HG03558 (cell line): ENCODE measurements around the gene SREBF2.

Source experiments
- ATAC-seq: cut with Tn5 transposase; IDR thresholded peaks from one replicate; pipeline ENCODE4 v1.9.1; 2021; ENCODE audit warnings: moderate number of reproducible peaks; ENCODE audit not compliant: unreplicated experiment; ENCODE audit errors: extremely low read depth

The SREBF2 gene

DNA sequence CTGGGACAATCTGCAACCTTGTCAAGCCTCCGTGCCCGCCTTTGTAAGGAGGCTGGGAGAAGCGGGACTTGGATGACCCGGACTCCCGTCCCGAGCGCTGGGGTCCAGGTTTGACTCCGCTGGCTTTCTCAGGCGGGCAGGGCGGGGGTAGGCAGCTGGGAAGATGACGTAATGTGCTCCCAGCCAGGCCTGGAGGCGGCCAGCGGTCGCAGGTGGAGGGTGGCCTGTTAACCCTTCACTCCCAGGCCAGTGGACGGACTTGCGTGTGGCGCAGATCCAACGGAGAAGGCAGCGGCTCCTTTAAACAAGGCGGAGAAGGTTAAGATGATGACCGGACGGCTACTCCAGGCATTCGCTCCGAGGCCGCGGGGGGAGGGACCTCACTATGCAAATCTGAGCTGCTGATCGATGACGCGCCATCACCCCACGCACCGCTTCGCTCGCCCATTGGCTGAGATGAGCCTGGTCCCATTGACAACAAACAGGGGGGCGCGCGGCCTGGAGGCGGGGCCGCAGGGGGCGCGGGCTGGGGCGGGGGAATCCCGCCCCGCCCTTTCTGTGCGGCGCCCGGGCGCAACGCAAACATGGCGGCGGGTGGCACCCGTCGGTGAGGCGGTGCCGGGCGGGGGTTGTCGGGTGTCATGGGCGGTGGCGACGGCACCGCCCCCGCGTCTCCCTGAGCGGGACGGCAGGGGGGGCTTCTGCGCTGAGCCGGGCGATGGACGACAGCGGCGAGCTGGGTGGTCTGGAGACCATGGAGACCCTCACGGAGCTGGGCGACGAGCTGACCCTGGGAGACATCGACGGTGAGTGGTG, at the start of gene SREBF2:
SREBF2 (plus strand) TSS at position 553 of the 816 bp plus-strand sequence; CDS start at position 719, 166 bp downstream.
- peak; percentile 57 for ATAC-seq

DNA sequence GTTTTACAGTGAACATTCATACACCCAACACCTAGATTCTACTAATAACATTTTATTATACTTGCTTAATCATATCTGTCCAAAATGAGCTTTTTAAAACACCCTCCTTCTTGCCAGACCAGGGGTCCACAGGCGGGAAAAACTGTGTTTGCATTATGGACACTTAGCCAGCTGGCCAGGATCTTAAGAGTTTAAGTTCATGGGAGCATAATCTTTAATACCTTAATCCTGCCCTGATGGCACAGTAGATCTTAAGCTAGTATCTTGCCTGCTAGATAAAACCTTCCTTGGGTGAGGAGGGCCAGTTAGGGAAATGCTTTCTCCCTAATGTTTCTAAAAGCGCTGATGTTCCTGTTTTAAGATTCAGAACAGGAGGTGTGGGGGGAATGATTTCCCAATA, 45.6 kb upstream of the SREBF2 start:
- no peak for ATAC-seq

DNA sequence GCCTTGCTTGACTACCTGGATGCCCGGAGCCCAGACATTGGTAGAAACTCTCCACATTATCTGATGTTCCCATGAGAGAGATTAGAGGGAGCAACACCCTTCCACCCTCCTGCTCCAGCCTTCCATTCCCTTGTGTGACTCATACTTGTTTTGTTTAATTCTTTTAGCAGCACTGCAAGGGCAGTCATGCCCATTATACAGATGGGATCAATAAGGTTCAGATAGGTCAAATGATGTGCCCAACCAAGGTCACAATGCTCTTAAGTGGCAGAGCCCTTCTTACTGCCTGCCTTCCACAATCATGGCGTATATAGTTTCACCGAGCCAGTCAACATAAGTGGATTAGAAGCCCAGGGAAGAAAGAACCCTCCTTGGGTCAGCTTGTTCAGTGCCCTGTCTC, 39.0 kb upstream of the SREBF2 start:
- ATAC-seq = no peak

DNA sequence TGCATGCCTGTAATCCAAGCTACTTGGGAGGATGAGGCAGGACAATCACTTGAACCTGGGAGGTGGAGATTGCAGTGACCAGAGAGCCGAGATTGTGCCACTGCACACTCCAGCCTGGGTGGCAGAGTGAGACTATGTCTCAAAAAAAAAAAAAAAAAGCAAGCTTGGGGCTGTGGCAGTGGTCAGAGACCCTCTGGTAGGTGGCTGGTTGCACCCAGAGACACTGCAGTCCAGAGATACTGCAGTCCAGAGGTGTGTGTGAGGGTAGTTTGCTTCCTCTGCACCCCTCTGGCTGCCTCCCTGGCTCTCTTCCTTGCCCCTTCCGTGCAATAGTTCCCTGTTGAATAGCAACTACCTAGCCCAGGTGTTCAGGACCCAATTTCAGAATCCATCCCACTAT, 34.2 kb upstream of the SREBF2 start:
- ATAC-seq = no peak

DNA sequence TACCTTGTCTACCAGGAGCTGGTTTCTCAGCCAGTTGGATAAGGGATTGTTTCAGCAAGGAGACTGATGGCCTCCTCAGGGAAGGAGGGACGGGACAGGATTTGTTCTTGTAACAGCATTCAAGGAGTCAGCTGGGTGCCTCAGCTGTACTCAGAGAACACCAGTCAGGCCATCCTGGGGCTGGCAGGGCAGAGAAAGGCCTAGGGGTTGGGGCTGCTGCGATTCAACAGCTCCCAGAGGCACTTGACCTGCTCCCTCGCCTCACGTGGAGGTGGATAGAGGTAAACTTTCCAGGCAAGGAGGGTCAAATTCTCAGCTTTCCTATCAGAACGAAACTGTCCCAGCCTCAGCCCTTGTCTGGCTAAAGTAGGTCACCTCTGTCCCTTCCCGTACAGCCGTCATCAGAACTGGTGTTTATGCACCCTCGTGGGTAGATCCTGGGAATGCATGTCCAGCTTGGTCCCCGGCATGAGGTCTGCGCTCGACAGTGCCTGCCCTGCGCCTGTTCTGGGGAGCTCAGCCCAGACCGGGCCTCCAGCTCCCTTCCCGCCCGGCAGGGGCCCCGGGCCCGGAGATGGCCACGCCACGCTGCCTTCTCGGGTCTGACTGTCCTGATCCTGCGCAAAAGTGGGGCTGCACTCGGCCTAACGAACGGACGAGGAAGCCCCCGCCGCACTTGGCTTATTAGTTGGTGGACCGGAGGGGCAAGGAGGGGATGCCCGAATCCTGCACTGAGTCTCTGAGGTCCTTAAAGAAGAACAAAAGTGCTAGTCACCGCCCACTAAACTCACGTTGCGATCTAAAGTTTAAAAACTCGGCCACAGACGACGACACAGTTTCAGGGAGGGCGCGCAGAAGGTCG, 33.2 kb upstream of the SREBF2 start:
- no peak for ATAC-seq

DNA sequence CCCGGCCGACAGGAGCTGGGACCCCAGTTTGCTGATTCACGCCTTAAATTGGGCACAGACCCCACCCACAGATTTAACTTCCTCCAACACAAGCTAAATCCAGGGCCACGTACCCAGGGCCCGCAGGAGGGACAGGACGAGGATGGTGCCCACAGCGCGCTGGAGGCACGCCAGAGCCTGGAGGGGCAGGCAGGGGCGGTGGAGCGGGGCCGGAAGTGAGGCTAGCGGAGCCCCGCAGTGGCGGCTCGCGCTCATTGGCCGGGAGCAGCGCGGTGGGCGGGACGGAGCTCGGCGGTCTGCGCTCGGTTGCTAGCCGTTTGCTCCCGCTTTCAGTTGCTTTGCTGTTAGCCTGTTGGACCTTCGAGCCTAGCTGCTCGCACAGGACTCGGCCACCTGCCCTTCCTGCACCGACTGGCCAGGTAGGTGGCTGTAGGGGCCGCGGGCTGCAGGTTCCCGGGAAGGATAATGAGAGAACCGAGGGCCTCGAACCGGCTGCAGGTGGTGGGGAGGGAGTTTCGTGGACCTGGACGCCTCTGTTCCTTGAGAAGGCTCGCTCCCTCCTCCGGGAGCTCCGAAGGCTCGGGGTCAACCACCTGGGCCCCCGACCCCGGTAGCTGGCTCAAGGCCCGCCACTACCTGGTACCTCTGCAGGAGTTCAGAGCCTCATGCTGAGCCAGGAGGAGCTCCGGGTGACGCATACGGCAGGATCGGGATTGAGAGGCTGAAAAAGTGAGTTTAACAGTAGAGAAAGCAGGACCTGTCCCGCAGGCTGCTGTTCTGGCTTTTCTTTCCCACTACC, 32.4 kb upstream of the SREBF2 start, which contains the start of gene CCDC134:
CCDC134 (plus strand) TSS at position 332 of the 799 bp plus-strand sequence. CDS start 8,212 bp downstream, outside the sequence.
- peak; percentile 86 for ATAC-seq

DNA sequence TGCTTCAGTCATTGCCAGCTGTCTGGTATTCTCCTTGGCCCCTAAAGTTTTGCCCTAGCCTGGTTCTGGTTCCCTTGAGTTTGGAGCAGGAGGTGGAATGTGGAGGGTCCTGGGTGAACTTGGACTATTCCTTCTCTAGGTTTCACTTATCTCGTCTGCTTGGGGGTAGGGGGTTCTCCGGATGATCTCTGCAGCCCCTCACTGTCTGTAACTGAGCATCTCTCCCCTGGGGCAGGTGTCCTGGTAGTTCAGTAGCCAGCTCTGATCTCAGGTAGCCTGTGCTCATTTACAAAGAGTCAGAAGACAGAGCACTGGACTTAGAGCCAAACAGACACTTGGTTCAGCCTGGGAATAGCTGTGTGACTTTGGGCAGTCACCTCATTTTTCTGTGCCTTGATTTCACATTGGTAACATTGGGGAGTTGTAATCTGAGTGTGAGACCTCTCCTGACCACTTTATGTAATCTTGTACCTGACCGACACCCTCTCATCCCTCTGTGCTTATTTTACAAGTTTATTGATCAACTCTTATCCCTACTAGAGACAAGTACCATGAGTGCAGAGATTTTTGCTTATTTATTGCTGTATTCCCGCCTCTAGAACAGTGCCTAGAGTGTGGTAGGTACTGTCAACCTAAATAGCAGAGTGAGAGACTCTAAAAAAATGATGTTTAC, 31.6 kb upstream of the SREBF2 start:
- no peak for ATAC-seq

DNA sequence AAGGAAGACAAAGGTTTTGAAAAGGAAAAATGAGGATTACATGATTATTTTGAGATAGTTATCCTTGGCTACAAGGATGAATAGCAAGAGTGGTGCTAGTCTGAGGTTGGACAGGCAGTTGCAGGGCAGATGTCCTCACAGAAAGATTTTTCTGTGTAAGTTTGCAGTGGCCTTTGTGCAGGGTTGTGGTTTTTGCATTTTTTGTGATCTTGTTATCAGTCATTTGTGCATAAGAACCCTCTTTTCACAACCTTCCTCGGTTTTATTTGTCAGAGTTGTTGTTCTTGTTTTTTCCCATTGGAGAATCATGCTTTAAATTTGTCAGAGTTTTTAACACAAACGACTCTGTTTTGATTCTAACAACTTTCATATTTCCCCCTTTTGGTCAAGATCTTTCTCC, 31.0 kb upstream of the SREBF2 start:
- no peak for ATAC-seq

DNA sequence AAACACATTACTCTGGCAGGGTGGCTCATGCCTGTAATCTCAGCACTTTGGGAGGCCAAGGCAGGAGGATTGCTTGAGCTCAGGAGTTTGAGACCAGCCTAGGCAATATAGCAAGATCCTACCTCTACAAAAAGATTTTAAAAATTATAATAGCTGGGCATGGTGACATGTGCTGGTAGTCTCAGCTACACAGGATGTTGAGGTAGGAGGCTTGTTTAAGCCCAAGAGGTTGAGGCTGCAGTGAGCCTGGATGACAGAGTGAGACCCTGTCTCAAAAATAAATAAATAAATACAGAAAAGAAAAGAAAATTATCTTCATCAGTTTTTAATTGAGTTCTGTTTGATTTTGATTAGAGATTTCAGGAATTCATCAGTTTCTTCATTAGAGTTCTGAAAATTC, 27.3 kb upstream of the SREBF2 start:
- ATAC-seq = no peak

DNA sequence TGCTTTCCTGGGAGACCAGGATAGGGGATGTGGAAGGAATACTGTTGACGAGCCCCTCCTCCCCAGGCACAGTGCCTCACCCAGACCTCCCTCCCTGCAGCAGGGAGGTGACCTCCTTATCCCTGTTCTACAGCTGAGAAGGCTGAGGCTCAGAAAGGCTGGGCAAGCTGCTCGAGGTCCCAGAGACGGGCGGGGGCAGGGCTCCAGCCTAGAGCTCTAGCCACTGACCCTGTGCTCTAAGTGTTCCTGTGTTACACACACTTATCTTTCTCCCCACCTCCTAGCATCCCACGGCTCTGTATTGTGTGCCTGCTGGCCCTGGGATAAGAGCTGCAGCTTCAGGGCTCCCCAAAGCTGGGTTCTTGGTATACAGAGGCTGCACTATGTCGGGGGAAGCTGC, 24.5 kb upstream of the SREBF2 start:
- no peak for ATAC-seq

DNA sequence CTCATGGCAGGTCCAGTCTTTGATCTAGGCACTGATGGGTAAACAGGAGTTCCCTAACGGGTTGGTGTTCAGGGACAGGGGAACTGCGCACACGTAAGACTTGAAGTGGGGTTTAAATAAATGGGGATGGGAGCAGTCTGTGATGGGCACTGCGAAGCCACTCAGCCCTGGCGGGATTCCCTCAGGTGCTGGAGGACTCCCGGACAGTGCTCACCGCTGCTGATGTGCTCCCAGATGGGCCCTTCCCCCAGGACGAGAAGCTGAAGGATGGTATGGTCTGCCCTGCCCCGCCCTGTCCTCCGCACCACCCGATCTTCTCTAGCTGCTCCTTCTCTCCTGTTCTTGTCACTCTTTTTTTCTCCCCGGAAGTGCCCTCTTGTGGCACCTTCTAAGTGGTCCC, 22.9 kb upstream of the SREBF2 start:
- ATAC-seq = no peak

DNA sequence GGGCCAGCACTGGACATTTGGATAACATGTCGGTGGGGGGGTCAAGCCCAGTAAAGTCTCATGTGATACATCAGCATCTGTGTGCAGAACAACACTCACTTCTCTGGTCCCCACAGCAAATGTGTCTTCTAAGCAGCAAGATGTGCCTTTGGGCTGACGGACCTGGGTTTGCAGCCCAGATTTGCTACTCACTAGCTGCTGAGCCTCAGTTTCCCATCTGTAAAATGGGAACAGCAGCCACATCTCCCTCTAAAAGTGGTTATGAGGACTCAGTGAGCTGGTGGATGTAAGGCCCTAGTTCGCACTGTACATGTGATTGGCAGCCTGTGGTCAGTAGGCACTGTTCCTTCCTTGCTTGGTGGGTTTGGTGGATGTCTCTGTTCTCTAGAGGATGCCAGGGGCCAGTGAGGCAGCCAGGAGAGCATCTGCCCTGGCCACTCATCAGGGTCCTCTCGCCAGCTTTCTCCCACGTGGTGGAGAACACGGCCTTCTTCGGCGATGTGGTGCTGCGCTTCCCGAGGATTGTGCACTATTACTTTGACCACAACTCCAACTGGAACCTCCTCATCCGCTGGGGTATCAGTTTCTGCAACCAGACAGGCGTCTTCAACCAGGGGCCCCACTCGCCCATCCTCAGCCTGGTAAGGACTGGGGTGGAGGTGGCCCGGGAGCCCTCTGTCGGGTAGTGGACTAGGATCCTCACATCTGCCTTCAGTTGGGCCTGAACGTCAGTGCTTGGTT, 19.9 kb upstream of the SREBF2 start:
- ATAC-seq = no peak

DNA sequence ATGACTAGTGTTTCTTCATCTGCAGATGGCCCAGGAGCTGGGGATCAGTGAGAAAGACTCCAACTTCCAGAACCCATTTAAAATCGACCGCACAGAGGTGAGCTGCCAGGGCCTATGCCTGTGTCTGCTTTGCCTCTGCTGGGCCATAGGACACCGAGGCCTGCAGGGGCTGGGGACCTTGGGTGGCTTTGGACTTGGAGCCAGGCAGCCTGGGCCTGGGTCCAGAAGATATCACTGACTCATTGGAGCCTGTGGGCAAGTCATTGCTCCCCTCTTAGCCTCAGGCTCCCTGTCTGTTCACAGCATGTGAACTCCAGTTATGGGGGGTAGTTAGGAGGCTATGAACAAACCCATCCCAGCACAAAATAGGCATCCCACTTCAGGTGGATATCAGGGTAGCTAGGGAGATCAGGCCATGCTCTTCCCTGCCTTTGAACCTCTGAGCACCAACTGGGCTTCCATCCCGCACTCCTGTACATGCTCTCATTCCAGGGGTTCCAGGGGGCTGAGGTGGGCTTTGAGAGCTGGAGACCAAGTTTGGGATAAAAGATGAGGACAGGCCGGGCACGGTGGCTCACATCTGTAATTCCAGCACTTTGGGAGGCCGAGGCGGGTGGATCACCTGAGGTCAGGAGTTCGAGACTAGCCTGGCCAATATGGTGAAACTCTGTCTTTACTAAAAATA, 19.0 kb upstream of the SREBF2 start:
- ATAC-seq = no peak

DNA sequence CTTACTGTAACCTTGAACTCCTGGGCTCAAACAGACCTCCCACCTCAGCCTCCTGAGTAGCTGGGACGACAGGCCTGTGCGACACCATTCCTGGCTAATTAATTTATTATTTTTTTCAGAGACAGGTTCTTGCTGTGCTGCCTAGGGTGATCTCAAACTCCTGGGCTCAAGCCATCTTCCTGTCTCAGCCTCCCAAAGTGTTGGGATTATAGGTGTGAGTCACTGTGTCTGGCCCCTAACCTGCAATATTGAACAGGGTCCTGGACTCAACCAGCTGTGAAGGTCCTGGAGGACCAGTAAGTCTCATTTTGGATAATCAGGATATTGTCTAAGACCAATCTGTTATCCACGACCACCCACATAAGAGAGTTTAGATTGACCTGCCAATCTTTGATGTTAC, 17.2 kb upstream of the SREBF2 start:
- no peak for ATAC-seq

DNA sequence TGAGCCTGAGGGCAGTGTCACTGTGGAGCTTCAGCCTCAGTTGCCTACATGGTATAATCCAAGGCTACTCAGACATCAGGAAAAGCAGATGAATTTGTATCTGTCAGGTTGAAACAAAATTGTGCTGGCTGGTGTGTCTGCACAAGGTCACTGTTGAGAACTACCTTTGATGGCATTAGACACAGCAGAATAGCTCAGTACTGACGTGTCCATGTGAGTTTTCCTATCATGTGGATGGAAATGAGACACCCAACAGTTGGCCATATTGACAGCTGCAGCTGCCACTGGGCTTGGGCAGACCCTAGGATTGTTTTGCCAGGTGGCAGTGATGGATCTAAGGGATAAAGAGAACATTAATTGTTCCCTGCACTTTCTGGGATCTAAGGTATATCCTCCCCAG, 16.7 kb upstream of the SREBF2 start:
- ATAC-seq = no peak

DNA sequence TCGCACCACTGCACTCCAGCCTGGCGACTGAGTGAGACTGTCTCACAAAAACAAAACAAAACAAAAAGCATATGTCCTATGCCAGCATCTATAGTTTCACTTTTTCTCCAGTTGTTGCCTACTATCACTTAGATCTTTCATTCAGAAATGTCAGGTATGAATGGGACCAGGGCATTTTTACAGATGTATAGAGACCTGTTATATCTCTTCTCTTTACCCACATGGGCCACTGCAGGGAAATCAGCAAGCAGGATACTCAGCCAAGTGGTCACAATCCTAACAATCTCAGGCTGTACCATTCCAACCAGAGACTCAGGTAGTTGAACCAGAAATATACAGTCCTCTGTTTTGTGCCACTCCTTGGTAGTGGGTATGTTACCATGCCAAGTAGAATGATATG, 16.0 kb upstream of the SREBF2 start:
- no peak for ATAC-seq

DNA sequence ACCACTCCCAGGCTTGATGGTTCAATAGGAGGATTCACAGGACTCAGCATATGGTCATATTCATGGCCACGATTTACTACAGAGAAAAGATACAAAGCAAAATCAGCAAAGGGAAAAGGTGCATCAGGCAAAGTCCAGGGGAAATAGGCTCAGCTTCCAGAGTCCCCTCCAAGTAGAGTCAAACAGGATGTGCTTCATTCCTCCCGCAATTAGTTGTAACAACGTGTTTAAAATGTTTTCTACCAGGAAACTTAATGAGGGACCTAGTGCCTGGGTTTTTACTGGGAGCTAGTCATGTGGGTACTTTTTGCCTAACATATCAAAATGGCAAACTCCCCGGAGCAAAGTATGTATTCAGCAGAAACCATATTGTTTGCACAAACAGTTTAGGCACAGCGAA, 14.9 kb upstream of the SREBF2 start:
- no peak for ATAC-seq

DNA sequence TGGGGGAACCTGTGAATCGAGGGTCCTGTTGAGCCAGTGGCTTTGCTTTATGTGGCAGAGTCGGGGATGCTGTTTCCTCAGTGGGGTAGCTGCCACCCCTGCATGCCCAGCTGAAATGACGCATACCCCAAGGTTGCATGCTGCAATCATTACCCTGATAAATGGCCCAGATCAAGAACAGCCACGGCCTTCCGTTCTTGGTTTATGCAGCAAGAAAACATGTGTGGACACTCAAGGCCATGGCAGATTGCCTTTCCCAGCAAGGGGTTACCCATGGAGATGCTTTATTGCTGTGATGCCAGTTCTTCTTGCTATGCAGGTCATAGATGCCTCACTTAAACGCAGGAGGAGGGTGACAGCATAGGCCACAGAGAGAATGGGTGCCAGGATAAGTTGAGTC, 14.3 kb upstream of the SREBF2 start:
- ATAC-seq = no peak

DNA sequence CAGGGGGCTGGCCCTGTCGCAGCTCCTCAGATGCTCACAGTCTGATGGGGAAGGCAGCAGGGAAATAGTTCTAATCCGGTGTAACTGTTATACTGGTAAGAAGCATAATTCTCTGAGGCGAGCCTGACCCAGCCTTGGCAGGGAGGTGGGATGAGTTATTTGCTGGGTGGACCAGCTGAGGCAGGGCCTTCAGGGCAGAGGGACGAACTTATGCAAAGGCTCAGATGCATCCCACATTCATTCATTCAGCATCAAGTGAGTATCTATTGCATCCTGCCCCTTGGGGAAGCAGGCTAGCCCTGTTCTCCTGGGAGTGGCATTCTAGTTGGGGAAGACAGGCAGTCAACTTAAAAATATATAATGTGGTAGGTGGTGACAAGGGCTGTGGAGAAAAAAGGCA, 13.6 kb upstream of the SREBF2 start:
- ATAC-seq = no peak
